GM19043 (cell line): ENCODE results near the gene HYPK.
"Not testable (repeated sequence)": the region's sequence is repeated elsewhere in the genome, so short reads cannot be mapped to it uniquely, and the experiment has no call there.

Source experiments
- ATAC-seq: cut with Tn5 transposase; IDR thresholded peaks from one replicate; pipeline ENCODE4 v1.9.1; 2021; ENCODE audit warnings: low read depth; ENCODE audit not compliant: unreplicated experiment

The HYPK gene

GRCh38 chr15:43830691-43831275 lies 30.4 kb downstream of the HYPK start:
- not testable (repeated sequence) for ATAC-seq

- ATAC-seq = not testable (repeated sequence)
Measured at GRCh38 chr15:43831519-43832052, 31.2 kb downstream of the HYPK start.

- not testable (repeated sequence) for ATAC-seq
Measured at GRCh38 chr15:43832485-43832884, 32.1 kb downstream of the HYPK start.

- ATAC-seq = no peak
Measured at GRCh38 chr15:43845421-43845820, 45.0 kb downstream of the HYPK start.

- ATAC-seq = no peak
Measured at GRCh38 chr15:43851251-43851650, 50.9 kb downstream of the HYPK start.

GRCh38 chr15:43852607-43853006 lies 52.2 kb downstream of the HYPK start:
- no peak for ATAC-seq
